PC-3 (cell line): ENCODE data around the gene SLC6A9.

Experiments used
- CTCF ChIP-seq: fragments of 300-600 bp; sonication (generic); conservative IDR thresholded peaks from 2 replicates; pipeline ENCODE4 v1.5.1; 2017; ENCODE audit warnings: antibody characterized with exemption, low read depth, mild to moderate bottlenecking, low read length
- EZH2 ChIP-seq: fragments of 300-600 bp; sonication (generic); IDR thresholded peaks from one replicate; pipeline ENCODE4 v1.6.1; 2017; ENCODE audit warnings: antibody characterized with exemption, mild to moderate bottlenecking, low read length; ENCODE audit not compliant: unreplicated experiment
- EZH2phosphoT487 ChIP-seq: fragments of 300-600 bp; sonication (generic); IDR thresholded peaks from 2 replicates; pipeline ENCODE4 v1.6.1; 2018; ENCODE audit warnings: mild to moderate bottlenecking, antibody characterized with exemption, low read length, borderline replicate concordance

GRCh38 chr1:43985984-43986595 lies 45.2 kb downstream of the SLC6A9 start:
- TF ChIP-seq CTCF, result no peak
- TF ChIP-seq EZH2, result no peak
- TF ChIP-seq EZH2phosphoT487, result no peak
